GM08714 (cell line): ENCODE measurements around the gene CNBD2.
"Not testable (repeated sequence)": the region's sequence is repeated elsewhere in the genome, so short reads cannot be mapped to it uniquely, and the experiment has no call there.

Experiments used
- H3K4me3 ChIP-seq: fragments of 200-500 bp; sonication (Bioruptor generic); 2 replicates; pipeline ENCODE4 v1.5.1; 2014; ENCODE audit warnings: mild to moderate bottlenecking, low read length, inconsistent platforms
- ZNF274 ChIP-seq: IDR thresholded peaks from 2 replicates; pipeline ENCODE4 v1.6.1; 2012; ENCODE audit warnings: mild to moderate bottlenecking, low read depth, low read length

Gene CNBD2

DNA sequence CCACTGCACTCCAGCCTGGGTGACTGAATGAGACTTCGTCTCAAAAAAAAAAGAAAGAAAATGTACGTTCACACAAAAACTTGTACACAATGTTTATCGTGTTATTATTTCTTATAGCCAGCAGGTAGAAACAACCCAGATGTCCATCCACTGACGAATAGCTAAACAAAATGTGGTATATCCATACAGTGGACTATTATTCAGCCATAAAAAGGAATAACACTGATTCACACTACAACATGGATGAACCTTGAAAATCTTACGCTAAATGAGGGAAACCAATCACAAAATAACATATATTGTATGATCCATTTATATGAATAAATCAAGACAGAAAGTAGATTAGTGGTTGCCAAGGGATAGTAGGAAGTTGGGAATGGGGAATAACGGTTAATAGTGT is 111.1 kb downstream of the CNBD2 start:
- TF ChIP-seq ZNF274: no peak

DNA sequence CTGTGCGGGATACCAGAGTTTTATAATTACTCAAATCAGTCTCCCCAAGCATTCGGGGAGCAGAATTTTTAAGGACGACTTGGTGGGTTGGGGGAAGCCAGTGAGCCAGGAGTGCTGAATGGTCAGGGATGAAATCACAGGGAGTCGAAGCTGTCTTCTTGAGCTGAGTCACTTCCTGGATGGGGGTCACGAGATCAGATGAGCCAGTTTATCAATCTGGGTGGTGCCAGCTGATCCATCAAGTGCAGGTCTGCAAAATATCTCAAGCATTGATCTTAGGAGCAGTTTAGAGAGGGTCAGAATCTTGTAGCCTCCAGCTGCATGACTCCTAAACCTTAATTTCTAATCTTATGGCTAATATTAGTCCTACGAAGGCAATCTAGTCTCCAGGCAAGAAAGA is 111.6 kb downstream of the CNBD2 start:
- not testable (repeated sequence) for H3K4me3 ChIP-seq

More for the DNA sequence above, 111.1 kb downstream of the CNBD2 start:
- no peak overlapping the region for H3K4me3 ChIP-seq
